VCaP (cell line): ENCODE measurements around the gene ZC3H4.

ENCODE experiments used
- H3K27ac ChIP-seq: fragments of 450-650 bp; 2 replicates; pipeline ENCODE4 v1.5.1; 2017
- TF ChIP-seq, protein P1 (sequence below): fragments of 450-650 bp; conservative IDR thresholded peaks from 2 replicates; pipeline ENCODE4 v1.5.1; 2017; ENCODE audit warnings: mild to moderate bottlenecking, moderate library complexity

ZC3H4 gene

DNA sequence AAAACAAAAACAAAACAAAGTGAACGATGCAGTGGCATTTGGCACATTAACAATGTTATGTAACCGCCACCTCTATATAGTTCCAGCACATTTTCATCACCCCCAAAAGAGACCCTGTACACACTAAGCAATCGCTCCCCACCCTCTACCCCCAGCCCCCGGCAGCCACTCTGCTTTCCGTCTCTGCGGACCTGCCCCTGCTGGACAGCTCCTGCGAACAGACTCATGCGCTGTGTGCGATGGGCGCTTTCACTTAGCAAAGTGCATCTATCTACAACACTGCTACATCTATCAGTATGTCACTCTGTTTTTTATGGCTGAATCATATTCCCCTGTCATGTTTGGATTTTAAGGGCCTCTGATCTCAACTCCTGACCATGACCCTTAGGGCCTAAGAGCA is 40.0 kb downstream of the ZC3H4 start:
- H3K27ac ChIP-seq, result no peak overlapping the region
- TF ChIP-seq, protein P1, sequence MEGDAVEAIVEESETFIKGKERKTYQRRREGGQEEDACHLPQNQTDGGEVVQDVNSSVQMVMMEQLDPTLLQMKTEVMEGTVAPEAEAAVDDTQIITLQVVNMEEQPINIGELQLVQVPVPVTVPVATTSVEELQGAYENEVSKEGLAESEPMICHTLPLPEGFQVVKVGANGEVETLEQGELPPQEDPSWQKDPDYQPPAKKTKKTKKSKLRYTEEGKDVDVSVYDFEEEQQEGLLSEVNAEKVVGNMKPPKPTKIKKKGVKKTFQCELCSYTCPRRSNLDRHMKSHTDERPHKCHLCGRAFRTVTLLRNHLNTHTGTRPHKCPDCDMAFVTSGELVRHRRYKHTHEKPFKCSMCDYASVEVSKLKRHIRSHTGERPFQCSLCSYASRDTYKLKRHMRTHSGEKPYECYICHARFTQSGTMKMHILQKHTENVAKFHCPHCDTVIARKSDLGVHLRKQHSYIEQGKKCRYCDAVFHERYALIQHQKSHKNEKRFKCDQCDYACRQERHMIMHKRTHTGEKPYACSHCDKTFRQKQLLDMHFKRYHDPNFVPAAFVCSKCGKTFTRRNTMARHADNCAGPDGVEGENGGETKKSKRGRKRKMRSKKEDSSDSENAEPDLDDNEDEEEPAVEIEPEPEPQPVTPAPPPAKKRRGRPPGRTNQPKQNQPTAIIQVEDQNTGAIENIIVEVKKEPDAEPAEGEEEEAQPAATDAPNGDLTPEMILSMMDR, result no peak

DNA sequence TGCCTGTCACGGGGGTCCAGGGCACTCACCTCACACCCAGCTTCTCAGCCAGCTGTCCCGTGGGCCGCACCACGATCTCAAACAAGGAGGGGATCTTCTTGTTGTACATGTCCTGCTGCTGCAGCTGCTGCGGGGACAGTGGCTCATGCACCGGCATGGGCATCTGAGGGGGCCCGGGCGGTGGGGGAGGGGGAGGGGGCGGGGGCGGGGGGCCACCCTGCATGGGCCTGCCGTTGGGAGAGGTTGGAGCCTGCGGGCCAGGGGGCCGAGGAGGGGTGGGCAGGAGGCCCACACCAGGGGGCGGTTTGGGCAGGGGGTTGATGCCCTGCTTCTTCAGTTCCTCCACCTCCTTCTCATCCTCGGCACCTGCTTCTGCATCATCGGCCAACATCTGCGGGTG is 41.3 kb downstream of the ZC3H4 start:
- TF ChIP-seq, protein P1, result no peak
- no peak overlapping the region for H3K27ac ChIP-seq

DNA sequence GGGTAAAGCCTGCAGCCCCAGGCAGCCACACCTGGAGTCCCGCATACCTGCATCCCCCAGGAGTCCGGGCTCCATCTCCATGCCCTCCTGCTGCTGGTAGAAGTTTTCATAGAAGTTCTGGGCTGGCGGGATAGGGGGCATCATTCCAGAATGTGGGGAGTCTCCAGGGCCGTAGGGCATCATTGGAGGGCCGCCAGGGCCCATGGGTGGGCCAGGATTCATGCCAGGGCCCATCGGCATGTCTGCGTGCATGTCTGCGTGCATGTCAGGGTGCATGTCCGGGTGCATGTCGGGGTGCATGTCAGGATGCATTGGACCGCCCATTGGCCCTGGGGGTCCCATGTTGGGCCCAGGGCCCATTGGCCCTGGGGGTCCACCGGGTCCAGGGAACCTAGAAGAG is 41.8 kb downstream of the ZC3H4 start:
- TF ChIP-seq, protein P1, result no peak
- no peak overlapping the region for H3K27ac ChIP-seq

DNA sequence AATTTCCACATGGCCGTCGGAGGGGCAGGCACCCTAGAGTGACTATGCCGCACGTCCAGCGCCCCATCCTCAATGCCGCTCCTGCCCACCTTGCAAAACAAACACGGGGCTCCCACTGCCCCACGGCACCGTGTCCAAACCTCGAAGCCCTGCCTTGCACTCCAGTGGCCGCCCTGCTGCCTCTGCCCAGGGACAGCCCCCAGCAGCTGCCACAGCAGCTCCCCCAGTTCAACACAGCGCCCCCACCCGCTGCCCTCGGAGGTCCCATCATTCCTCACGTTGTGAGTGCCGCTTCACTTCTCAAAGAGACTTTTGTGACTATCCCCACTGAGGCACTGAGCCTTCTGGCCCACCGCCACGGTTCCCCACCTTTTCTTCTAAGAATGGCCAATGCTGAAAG is 42.8 kb downstream of the ZC3H4 start:
- TF ChIP-seq, protein P1, result no peak
- H3K27ac ChIP-seq, result no peak overlapping the region

DNA sequence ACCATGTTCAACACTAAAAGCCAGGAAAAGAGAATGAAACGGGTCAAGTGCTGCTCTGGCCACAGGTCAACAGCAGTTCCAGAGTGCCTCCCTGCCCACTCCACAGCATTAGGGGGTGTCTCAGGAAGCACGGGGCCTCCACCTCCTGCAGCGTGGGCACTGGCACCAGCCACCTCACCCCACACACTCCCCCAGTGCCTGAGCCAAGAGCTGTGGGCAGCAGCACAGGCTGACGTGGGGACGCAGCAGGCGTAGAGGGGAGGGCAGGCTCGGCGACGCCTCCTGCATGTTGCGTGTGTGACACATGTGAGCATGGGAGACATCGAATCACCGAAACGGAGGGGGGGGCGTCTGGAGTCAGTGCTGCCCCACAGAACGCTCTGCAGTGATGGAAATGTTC is 43.8 kb downstream of the ZC3H4 start:
- TF ChIP-seq, protein P1, result no peak
- no peak overlapping the region for H3K27ac ChIP-seq

DNA sequence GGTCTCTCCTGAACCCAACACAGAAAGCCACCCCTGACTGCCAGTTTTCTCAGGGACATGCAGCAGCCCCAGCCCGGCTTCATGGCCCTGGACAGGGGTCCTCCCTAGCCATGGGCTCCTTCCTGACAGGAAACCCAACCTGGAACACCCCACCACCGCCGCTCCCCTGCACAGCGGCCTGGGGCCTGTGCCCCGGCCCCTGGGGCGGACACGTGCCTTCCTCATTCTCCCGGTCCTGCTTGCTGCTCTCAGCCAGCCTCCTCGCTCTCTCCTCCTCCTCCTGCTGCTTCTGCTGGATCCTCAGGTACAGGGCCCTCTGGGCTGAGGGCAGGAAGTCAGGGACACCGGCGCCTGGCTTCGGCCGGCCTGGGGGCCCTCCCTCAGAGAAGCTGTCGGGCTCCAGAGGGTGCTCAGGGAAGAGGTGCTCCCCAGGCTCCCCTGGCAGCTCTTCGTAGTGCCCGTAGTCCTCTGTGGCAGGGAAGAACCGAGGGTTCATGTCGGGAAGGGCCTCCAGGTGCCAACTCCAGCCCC is 44.6 kb downstream of the ZC3H4 start:
- TF ChIP-seq, protein P1, result no peak
- no peak overlapping the region for H3K27ac ChIP-seq

DNA sequence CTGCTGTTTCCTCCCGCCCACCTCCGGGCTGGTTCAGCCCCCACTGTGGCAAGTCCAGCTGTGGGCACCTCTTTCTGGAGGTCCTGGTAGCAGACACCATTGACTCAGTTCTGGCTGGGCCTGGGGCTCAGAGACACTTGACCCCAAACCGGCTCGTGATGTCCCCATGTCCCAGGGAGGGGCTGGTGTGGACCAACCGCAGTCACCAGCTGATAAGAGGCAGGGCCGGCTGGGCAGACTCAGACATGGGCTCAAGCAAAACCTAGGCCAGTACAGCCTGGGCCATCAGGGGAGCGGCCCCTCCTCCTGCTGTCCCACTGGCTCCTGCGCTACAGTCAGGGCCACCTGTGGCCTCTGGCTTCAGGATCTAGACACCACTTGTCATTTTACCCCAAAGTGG is 45.3 kb downstream of the ZC3H4 start:
- TF ChIP-seq, protein P1, result no peak
- no peak overlapping the region for H3K27ac ChIP-seq
